Measurements from ENCODE around the gene CHST10. TPM values are rescaled to one million over a fixed set of nuclear protein-coding genes. Genes with fewer than 3 reads are reported as not detected.

The CHST10 gene
- total RNA-seq, 1 experiment from 2014 or later: 24.4 TPM

DNA sequence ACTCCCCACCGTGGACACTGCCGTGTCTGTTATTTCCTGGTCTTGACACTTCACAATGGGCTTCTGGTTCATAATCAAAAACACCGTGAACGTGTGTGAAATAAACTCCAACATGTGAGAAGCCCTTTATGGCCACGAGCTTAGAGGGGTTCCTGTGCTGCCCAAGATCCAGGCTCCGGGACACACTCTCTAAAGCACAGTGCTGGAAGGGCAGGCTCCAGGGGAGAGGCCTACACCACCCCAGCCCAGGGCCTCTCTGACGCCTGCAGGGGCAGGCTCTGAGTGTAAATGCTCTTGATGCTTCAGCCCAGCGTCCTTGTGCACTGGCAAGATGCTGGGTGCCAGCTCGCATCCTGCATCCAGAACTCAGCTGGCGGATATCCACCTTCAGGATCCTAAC, 13.7 kb downstream of the CHST10 start:
- no peak overlapping the region for H3K27ac Mint-ChIP-seq
- H3K4me3 Mint-ChIP-seq: no peak overlapping the region
- H3K27me3 Mint-ChIP-seq (ENCODE audit: low read depth): no peaks in the 10 kb centered on the region
- DNase-seq (ENCODE audit: low spot score): no peak
- peaks cover 16% of the 10 kb centered on the region for H3K4me1 Mint-ChIP-seq
- ChIA-PET CTCF (interaction anchor here (1.5 kb wide), 1 partner anchor 23 kb away, joined by 5 read pairs; no protein-coding TSS in a partner anchor), POLR2A (no interaction called here)
- peaks cover 50% of the 10 kb centered on the region for H3K36me3 Mint-ChIP-seq
- TF ChIP-seq NR2C2 (CRISPR knock-in tag; IDR thresholded peaks at IDR 0.05): no peak
- no peak for TF ChIP-seq HMGXB4 (CRISPR knock-in tag; IDR thresholded peaks at IDR 0.05)
- TF ChIP-seq MXD4 (CRISPR knock-in tag; IDR thresholded peaks at IDR 0.05; ENCODE audit: borderline replicate concordance): no peak
- TF ChIP-seq FOXP1 (CRISPR knock-in tag; IDR thresholded peaks at IDR 0.05; ENCODE audit: borderline replicate concordance): no peak
- TF ChIP-seq, protein P1, sequence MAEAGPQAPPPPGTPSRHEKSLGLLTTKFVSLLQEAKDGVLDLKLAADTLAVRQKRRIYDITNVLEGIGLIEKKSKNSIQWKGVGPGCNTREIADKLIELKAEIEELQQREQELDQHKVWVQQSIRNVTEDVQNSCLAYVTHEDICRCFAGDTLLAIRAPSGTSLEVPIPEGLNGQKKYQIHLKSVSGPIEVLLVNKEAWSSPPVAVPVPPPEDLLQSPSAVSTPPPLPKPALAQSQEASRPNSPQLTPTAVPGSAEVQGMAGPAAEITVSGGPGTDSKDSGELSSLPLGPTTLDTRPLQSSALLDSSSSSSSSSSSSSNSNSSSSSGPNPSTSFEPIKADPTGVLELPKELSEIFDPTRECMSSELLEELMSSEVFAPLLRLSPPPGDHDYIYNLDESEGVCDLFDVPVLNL (CRISPR knock-in tag; IDR thresholded peaks at IDR 0.05; ENCODE audit: borderline replicate concordance, low read depth): no peak
- TF ChIP-seq JAZF1 (CRISPR knock-in tag; IDR thresholded peaks at IDR 0.05): no peak
- TF ChIP-seq NFYB (CRISPR knock-in tag; conservative IDR thresholded peaks at IDR 0.05; ENCODE audit: low read depth): no peak
- TF ChIP-seq, protein P2, sequence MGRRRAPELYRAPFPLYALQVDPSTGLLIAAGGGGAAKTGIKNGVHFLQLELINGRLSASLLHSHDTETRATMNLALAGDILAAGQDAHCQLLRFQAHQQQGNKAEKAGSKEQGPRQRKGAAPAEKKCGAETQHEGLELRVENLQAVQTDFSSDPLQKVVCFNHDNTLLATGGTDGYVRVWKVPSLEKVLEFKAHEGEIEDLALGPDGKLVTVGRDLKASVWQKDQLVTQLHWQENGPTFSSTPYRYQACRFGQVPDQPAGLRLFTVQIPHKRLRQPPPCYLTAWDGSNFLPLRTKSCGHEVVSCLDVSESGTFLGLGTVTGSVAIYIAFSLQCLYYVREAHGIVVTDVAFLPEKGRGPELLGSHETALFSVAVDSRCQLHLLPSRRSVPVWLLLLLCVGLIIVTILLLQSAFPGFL (CRISPR knock-in tag; IDR thresholded peaks at IDR 0.05; ENCODE audit: borderline replicate concordance): no peak
- no peak for TF ChIP-seq ZMAT4 (CRISPR knock-in tag; IDR thresholded peaks at IDR 0.05)
- TF ChIP-seq FOXK1 (CRISPR knock-in tag; IDR thresholded peaks at IDR 0.05): no peak
- TF ChIP-seq NR3C1 (CRISPR knock-in tag; conservative IDR thresholded peaks at IDR 0.05; ENCODE audit: low read depth): no peak
- no peak for TF ChIP-seq NFE2L1 (CRISPR knock-in tag; IDR thresholded peaks at IDR 0.05)
- TF ChIP-seq ESRRA (CRISPR knock-in tag; IDR thresholded peaks at IDR 0.05; ENCODE audit: borderline replicate concordance): no peak
- TF ChIP-seq, protein P3, sequence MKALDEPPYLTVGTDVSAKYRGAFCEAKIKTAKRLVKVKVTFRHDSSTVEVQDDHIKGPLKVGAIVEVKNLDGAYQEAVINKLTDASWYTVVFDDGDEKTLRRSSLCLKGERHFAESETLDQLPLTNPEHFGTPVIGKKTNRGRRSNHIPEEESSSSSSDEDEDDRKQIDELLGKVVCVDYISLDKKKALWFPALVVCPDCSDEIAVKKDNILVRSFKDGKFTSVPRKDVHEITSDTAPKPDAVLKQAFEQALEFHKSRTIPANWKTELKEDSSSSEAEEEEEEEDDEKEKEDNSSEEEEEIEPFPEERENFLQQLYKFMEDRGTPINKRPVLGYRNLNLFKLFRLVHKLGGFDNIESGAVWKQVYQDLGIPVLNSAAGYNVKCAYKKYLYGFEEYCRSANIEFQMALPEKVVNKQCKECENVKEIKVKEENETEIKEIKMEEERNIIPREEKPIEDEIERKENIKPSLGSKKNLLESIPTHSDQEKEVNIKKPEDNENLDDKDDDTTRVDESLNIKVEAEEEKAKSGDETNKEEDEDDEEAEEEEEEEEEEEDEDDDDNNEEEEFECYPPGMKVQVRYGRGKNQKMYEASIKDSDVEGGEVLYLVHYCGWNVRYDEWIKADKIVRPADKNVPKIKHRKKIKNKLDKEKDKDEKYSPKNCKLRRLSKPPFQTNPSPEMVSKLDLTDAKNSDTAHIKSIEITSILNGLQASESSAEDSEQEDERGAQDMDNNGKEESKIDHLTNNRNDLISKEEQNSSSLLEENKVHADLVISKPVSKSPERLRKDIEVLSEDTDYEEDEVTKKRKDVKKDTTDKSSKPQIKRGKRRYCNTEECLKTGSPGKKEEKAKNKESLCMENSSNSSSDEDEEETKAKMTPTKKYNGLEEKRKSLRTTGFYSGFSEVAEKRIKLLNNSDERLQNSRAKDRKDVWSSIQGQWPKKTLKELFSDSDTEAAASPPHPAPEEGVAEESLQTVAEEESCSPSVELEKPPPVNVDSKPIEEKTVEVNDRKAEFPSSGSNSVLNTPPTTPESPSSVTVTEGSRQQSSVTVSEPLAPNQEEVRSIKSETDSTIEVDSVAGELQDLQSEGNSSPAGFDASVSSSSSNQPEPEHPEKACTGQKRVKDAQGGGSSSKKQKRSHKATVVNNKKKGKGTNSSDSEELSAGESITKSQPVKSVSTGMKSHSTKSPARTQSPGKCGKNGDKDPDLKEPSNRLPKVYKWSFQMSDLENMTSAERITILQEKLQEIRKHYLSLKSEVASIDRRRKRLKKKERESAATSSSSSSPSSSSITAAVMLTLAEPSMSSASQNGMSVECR (CRISPR knock-in tag; IDR thresholded peaks at IDR 0.05; ENCODE audit: borderline replicate concordance): no peak
- no peak for TF ChIP-seq NR1H2 (CRISPR knock-in tag; IDR thresholded peaks at IDR 0.05)
- TF ChIP-seq IRF2 (CRISPR knock-in tag; IDR thresholded peaks at IDR 0.05; ENCODE audit: borderline replicate concordance, low read depth): no peak
- ATAC-seq: no peak
- H3K9me3 Mint-ChIP-seq: no peaks in the 10 kb centered on the region

- DNase-seq (ENCODE audit: low spot score) (no peak), ATAC-seq (no peak)
- ChIA-PET POLR2A (no interaction called here), CTCF (no interaction called here)
- Mint-ChIP-seq H3K36me3 (peaks cover 49% of the 10 kb centered on the region), H3K27ac (no peak overlapping the region), H3K4me3 (no peak overlapping the region), H3K9me3 (no peaks in the 10 kb centered on the region), H3K4me1 (peaks cover 6% of the 10 kb centered on the region; the same call in 1 of the 2 replicates), H3K27me3 (ENCODE audit: low read depth) (no peaks in the 10 kb centered on the region)
- TF ChIP-seq KAT7 (CRISPR knock-in tag; IDR thresholded peaks at IDR 0.05; ENCODE audit: borderline replicate concordance) (no peak), ZNF532 (CRISPR knock-in tag; IDR thresholded peaks at IDR 0.05; ENCODE audit: borderline replicate concordance) (no peak), FOXP1 (CRISPR knock-in tag; IDR thresholded peaks at IDR 0.05; ENCODE audit: borderline replicate concordance) (no peak), NFYB (CRISPR knock-in tag; conservative IDR thresholded peaks at IDR 0.05; ENCODE audit: low read depth) (no peak), TCF7 (CRISPR knock-in tag; IDR thresholded peaks at IDR 0.05; ENCODE audit: low read depth) (no peak), JUN (CRISPR knock-in tag; IDR thresholded peaks at IDR 0.05) (no peak)
These were observed 16.2 kb downstream of the CHST10 start for GRCh38 chr2:100401268-100401667.

All from WTC11 (cell line).